ENCODE measurements around the gene TRIM66. TPM values are rescaled to one million over a fixed set of nuclear protein-coding genes. Genes with fewer than 3 reads are reported as not detected.

The TRIM66 gene
- total and polyA plus RNA-seq, 2 experiments from 2014 or later = 1.0 to 3.3 TPM

DNA sequence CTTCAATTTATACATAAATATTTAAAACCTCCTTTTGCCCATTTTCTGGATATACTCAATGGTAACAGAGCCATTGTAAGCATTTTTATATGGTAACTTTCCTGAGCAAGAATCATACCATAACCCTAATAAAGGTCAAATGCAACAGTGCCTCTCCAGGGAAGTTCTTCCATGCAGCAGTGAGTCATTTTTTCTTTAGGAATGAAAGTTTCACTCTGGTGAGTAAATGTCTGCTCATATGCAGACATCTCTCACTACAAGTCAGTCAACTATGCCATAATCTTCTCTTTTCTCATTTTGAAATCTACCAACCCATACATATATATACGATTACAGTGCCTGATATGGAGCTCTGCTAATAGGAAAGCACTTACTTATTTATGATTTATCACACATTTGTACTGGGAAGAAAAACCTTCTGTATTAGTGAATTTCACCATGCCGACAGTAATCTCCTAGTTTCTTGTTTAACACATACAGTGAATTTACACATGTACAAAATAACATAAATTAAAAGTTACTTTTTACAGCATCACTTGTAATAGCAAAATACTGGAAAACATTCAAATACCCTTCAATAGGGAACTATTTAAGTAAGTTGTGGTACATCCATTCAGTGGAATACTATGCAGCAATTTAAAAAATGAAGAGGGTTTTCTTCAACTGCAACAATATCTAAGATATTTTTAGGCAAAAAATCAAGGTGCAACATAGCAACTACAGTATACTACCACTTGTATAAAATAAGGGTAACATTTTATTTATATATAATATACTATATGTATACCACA, 104.5 kb downstream of the TRIM66 start:
- no peak overlapping the region for H3K4me3 Mint-ChIP-seq
- Histone ChIP-seq H2AFZ (no peak overlapping the region), H3K27ac (ENCODE audit: low read depth) (no peak overlapping the region), H4K20me1 (replicated peaks; ENCODE audit: insufficient read depth) (no peaks in the 10 kb centered on the region), H3K36me3 (ENCODE audit: insufficient read depth) (no peaks in the 10 kb centered on the region), H3K27me3 (ENCODE audit: insufficient read depth) (no peaks in the 10 kb centered on the region), H3K79me2 (replicated peaks; ENCODE audit: insufficient read depth) (0 out of 2 replicates have a peak, but pooled peaks cover 3% of the 10 kb centered on the region), H3K4me2 (no peak overlapping the region), H3F3A (replicated peaks; ENCODE audit: low read depth) (no peaks in the 10 kb centered on the region), H3K4me1 (ENCODE audit: insufficient read depth) (no peaks in the 10 kb centered on the region), H3K9me2 (ENCODE audit: insufficient read depth) (0 out of 2 replicates have a peak, but pooled peaks cover 4% of the 10 kb centered on the region), H3K4me3 (no peak overlapping the region)
- H3K27me3 Mint-ChIP-seq (ENCODE audit: insufficient read depth, low read depth, poor library complexity) = no peaks in the 10 kb centered on the region
- TF ChIP-seq, protein P1, sequence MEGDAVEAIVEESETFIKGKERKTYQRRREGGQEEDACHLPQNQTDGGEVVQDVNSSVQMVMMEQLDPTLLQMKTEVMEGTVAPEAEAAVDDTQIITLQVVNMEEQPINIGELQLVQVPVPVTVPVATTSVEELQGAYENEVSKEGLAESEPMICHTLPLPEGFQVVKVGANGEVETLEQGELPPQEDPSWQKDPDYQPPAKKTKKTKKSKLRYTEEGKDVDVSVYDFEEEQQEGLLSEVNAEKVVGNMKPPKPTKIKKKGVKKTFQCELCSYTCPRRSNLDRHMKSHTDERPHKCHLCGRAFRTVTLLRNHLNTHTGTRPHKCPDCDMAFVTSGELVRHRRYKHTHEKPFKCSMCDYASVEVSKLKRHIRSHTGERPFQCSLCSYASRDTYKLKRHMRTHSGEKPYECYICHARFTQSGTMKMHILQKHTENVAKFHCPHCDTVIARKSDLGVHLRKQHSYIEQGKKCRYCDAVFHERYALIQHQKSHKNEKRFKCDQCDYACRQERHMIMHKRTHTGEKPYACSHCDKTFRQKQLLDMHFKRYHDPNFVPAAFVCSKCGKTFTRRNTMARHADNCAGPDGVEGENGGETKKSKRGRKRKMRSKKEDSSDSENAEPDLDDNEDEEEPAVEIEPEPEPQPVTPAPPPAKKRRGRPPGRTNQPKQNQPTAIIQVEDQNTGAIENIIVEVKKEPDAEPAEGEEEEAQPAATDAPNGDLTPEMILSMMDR (conservative IDR thresholded peaks at IDR 0.05; ENCODE audit: low read depth in 2 of 2) = no peak
- TF ChIP-seq EZH2 (IDR thresholded peaks at IDR 0.05; ENCODE audit: low read depth, unreplicated experiment) = no peak
- no peak for TF ChIP-seq JUNB (IDR thresholded peaks at IDR 0.05; ENCODE audit: unreplicated experiment)
- TF ChIP-seq ZNF331 (CRISPR knock-in tag; IDR thresholded peaks at IDR 0.05; ENCODE audit: low read depth) = no peak
- TF ChIP-seq ZNF114 (CRISPR knock-in tag; IDR thresholded peaks at IDR 0.05) = no peak
- TF ChIP-seq, protein P2, sequence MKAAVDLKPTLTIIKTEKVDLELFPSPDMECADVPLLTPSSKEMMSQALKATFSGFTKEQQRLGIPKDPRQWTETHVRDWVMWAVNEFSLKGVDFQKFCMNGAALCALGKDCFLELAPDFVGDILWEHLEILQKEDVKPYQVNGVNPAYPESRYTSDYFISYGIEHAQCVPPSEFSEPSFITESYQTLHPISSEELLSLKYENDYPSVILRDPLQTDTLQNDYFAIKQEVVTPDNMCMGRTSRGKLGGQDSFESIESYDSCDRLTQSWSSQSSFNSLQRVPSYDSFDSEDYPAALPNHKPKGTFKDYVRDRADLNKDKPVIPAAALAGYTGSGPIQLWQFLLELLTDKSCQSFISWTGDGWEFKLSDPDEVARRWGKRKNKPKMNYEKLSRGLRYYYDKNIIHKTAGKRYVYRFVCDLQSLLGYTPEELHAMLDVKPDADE (IDR thresholded peaks at IDR 0.05) = no peak
- TF ChIP-seq, protein P3, sequence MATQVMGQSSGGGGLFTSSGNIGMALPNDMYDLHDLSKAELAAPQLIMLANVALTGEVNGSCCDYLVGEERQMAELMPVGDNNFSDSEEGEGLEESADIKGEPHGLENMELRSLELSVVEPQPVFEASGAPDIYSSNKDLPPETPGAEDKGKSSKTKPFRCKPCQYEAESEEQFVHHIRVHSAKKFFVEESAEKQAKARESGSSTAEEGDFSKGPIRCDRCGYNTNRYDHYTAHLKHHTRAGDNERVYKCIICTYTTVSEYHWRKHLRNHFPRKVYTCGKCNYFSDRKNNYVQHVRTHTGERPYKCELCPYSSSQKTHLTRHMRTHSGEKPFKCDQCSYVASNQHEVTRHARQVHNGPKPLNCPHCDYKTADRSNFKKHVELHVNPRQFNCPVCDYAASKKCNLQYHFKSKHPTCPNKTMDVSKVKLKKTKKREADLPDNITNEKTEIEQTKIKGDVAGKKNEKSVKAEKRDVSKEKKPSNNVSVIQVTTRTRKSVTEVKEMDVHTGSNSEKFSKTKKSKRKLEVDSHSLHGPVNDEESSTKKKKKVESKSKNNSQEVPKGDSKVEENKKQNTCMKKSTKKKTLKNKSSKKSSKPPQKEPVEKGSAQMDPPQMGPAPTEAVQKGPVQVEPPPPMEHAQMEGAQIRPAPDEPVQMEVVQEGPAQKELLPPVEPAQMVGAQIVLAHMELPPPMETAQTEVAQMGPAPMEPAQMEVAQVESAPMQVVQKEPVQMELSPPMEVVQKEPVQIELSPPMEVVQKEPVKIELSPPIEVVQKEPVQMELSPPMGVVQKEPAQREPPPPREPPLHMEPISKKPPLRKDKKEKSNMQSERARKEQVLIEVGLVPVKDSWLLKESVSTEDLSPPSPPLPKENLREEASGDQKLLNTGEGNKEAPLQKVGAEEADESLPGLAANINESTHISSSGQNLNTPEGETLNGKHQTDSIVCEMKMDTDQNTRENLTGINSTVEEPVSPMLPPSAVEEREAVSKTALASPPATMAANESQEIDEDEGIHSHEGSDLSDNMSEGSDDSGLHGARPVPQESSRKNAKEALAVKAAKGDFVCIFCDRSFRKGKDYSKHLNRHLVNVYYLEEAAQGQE (IDR thresholded peaks at IDR 0.05; ENCODE audit: unreplicated experiment) = no peak
- no peak for TF ChIP-seq POLR2AphosphoS5 (IDR thresholded peaks at IDR 0.05; ENCODE audit: low read depth)
- no peak for TF ChIP-seq EZH2phosphoT487 (IDR thresholded peaks at IDR 0.05; ENCODE audit: unreplicated experiment)
- no peak for TF ChIP-seq NANOG (IDR thresholded peaks at IDR 0.05; ENCODE audit: borderline replicate concordance)
- TF ChIP-seq, protein P4, sequence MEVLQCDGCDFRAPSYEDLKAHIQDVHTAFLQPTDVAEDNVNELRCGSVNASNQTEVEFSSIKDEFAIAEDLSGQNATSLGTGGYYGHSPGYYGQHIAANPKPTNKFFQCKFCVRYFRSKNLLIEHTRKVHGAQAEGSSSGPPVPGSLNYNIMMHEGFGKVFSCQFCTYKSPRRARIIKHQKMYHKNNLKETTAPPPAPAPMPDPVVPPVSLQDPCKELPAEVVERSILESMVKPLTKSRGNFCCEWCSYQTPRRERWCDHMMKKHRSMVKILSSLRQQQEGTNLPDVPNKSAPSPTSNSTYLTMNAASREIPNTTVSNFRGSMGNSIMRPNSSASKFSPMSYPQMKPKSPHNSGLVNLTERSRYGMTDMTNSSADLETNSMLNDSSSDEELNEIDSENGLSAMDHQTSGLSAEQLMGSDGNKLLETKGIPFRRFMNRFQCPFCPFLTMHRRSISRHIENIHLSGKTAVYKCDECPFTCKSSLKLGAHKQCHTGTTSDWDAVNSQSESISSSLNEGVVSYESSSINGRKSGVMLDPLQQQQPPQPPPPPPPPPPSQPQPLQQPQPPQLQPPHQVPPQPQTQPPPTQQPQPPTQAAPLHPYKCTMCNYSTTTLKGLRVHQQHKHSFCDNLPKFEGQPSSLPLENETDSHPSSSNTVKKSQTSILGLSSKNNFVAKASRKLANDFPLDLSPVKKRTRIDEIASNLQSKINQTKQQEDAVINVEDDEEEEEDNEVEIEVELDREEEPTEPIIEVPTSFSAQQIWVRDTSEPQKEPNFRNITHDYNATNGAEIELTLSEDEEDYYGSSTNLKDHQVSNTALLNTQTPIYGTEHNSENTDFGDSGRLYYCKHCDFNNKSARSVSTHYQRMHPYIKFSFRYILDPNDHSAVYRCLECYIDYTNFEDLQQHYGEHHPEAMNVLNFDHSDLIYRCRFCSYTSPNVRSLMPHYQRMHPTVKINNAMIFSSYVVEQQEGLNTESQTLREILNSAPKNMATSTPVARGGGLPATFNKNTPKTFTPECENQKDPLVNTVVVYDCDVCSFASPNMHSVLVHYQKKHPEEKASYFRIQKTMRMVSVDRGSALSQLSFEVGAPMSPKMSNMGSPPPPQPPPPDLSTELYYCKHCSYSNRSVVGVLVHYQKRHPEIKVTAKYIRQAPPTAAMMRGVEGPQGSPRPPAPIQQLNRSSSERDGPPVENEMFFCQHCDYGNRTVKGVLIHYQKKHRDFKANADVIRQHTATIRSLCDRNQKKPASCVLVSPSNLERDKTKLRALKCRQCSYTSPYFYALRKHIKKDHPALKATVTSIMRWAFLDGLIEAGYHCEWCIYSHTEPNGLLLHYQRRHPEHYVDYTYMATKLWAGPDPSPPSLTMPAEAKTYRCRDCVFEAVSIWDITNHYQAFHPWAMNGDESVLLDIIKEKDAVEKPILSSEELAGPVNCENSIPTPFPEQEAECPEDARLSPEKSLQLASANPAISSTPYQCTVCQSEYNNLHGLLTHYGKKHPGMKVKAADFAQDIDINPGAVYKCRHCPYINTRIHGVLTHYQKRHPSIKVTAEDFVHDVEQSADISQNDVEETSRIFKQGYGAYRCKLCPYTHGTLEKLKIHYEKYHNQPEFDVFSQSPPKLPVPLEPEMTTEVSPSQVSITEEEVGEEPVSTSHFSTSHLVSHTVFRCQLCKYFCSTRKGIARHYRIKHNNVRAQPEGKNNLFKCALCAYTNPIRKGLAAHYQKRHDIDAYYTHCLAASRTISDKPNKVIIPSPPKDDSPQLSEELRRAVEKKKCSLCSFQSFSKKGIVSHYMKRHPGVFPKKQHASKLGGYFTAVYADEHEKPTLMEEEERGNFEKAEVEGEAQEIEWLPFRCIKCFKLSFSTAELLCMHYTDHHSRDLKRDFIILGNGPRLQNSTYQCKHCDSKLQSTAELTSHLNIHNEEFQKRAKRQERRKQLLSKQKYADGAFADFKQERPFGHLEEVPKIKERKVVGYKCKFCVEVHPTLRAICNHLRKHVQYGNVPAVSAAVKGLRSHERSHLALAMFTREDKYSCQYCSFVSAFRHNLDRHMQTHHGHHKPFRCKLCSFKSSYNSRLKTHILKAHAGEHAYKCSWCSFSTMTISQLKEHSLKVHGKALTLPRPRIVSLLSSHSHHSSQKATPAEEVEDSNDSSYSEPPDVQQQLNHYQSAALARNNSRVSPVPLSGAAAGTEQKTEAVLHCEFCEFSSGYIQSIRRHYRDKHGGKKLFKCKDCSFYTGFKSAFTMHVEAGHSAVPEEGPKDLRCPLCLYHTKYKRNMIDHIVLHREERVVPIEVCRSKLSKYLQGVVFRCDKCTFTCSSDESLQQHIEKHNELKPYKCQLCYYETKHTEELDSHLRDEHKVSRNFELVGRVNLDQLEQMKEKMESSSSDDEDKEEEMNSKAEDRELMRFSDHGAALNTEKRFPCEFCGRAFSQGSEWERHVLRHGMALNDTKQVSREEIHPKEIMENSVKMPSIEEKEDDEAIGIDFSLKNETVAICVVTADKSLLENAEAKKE (CRISPR knock-in tag; IDR thresholded peaks at IDR 0.05) = no peak
- DNase-seq (ENCODE audit: low spot score) = no peak
- H3K4me1 Mint-ChIP-seq = no peaks in the 10 kb centered on the region
- peaks cover 12% of the 10 kb centered on the region; the same call in 2 of the 3 replicates for H3K36me3 Mint-ChIP-seq (ENCODE audit: low read depth)
- H3K9me3 Mint-ChIP-seq = peaks cover 17% of the 10 kb centered on the region; the same call in 2 of the 3 replicates
- no peak for ATAC-seq
- no peak overlapping the region for H3K27ac Mint-ChIP-seq
